GM12874 (cell line): Measurements from ENCODE around the gene HCK.

ENCODE experiments used
- CTCF ChIP-seq: IDR thresholded peaks from 2 replicates; pipeline ENCODE4 v1.5.1; 2011; ENCODE audit warnings: low read depth, mild to moderate bottlenecking, control low read depth, low read length, moderate library complexity; ENCODE audit not compliant: insufficient read depth

The HCK gene

GRCh38 chr20:32110727-32111126, 58.7 kb downstream of the HCK start:
- no peak for TF ChIP-seq CTCF

GRCh38 chr20:32111156-32111686, 59.2 kb downstream of the HCK start:
- TF ChIP-seq CTCF: no peak

- TF ChIP-seq CTCF: no peak
Measured at GRCh38 chr20:32111753-32112152, 59.7 kb downstream of the HCK start.

GRCh38 chr20:32112841-32113240, 60.8 kb downstream of the HCK start:
- no peak for TF ChIP-seq CTCF

GRCh38 chr20:32113591-32114260, 61.7 kb downstream of the HCK start:
- TF ChIP-seq CTCF: no peak

- TF ChIP-seq CTCF: no peak
Measured at GRCh38 chr20:32114305-32114960, 62.4 kb downstream of the HCK start.

GRCh38 chr20:32115211-32115767, 63.2 kb downstream of the HCK start:
- TF ChIP-seq CTCF: no peak
